ENCODE data around the gene TMTC1. TPM values are rescaled to one million over a fixed set of nuclear protein-coding genes. Genes with fewer than 3 reads are reported as not detected.
"Not testable (repeated sequence)": the region's sequence is repeated elsewhere in the genome, so short reads cannot be mapped to it uniquely, and the experiment has no call there.

Gene TMTC1
- total and polyA plus RNA-seq, 8 donors, result 0.85 to 37.7 (median 1.9) TPM

DNA sequence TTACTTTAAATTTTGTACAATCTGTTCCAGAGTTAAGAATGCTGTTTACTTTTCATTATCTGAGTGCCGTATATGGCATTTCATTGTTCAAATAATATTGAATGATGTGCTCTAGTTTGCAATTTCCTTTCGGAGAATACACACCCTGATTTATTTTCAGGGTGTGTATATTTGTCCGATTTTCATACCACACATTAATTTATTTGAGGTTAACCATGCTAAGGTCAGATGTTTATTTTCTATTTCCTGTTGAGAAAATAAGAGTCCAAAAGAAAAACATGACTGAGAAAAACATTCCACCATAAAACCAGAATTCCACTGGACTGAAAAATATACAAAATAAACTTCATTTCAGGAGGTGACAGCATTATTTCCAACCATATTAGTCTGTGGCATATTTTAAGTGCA lies 222.1 kb downstream of the TMTC1 start:
- H3K9me3 ChIP-seq, result no peaks in the 10 kb centered on the region
- intact Hi-C loops (cut with DNase I), result no loop called here
- DNase-seq (no peak), ATAC-seq (no peak)
- H3K36me3 ChIP-seq, result no peaks in the 10 kb centered on the region
- peaks cover 11 to 19% of the 10 kb centered on the region in 2 donors for H3K4me1 ChIP-seq
- no peak overlapping the region for H3K4me3 ChIP-seq
- no peak for TF ChIP-seq CTCF (IDR thresholded peaks at IDR 0.05)
- no peaks in the 10 kb centered on the region for H3K27me3 ChIP-seq
- peak overlapping the region in 1 of 2 donors; percentile 68 for H3K27ac ChIP-seq

- H3K27ac ChIP-seq, result peak overlapping the region in 1 of 2 donors; percentile 59
- no peaks in the 10 kb centered on the region for H3K27me3 ChIP-seq
- no peaks in the 10 kb centered on the region for H3K36me3 ChIP-seq
- no peak overlapping the region for H3K4me3 ChIP-seq
- peaks cover 11 to 15% of the 10 kb centered on the region in 2 donors for H3K4me1 ChIP-seq
- H3K9me3 ChIP-seq, result no peaks in the 10 kb centered on the region
- intact Hi-C loops (cut with DNase I), result no loop called here
- ATAC-seq (no peak), DNase-seq (no peak)
- no peak for TF ChIP-seq CTCF (IDR thresholded peaks at IDR 0.05)
Observed at GRCh38 chr12:29559198-29559597, 224.5 kb downstream of the TMTC1 start.

DNA sequence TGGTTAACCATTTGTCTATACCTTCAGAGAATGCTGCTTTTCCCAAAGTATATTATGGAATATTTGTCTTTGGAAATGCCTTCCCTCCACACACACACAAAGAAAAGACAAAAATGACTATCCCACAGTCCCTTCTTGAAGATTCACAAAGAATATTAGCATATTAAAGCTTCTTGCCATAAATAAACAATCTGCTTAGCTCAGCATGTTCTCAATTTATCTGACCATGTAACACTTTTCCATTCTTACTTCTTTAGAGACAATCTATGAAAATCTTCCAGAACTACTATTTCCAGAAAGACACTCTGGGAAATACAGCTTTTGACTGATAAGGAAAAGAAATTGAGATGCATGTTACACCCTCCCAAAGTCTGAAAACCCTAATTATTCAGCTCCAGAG lies 227.4 kb downstream of the TMTC1 start:
- Histone ChIP-seq H3K4me1 (peaks cover 0 to 5% of the 10 kb centered on the region in 2 donors), H3K4me3 (no peak overlapping the region), H3K9me3 (no peaks in the 10 kb centered on the region), H3K27ac (no peak overlapping the region), H3K36me3 (no peaks in the 10 kb centered on the region), H3K27me3 (no peaks in the 10 kb centered on the region)
- ATAC-seq (no peak), DNase-seq (no peak)
- intact Hi-C loops (cut with DNase I), result no loop called here
- TF ChIP-seq CTCF (IDR thresholded peaks at IDR 0.05), result no peak

DNA sequence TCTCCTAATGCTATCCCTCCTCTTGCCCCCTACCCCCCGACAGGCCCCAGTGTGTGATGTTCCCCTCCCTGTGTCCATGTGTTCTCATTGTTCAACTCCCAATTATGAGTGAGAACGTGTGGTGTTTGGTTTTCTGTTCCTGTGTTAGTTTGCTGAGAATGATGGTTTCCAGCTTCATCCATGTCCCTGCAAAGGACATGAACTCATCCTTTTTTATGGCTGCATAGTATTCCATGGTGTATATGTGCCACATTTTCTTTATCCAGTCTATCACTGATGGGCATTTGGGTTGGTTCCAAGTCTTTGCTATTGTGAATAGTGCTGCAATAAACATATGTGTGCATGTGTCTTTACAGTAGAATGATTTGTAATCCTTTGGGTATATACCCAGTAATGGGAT lies 228.3 kb downstream of the TMTC1 start:
- H3K9me3 ChIP-seq; H3K4me3 ChIP-seq; H3K27ac ChIP-seq; H3K36me3 ChIP-seq; ATAC-seq; intact Hi-C loops (cut with DNase I); H3K27me3 ChIP-seq; H3K4me1 ChIP-seq; DNase-seq: not testable (repeated sequence)

DNA sequence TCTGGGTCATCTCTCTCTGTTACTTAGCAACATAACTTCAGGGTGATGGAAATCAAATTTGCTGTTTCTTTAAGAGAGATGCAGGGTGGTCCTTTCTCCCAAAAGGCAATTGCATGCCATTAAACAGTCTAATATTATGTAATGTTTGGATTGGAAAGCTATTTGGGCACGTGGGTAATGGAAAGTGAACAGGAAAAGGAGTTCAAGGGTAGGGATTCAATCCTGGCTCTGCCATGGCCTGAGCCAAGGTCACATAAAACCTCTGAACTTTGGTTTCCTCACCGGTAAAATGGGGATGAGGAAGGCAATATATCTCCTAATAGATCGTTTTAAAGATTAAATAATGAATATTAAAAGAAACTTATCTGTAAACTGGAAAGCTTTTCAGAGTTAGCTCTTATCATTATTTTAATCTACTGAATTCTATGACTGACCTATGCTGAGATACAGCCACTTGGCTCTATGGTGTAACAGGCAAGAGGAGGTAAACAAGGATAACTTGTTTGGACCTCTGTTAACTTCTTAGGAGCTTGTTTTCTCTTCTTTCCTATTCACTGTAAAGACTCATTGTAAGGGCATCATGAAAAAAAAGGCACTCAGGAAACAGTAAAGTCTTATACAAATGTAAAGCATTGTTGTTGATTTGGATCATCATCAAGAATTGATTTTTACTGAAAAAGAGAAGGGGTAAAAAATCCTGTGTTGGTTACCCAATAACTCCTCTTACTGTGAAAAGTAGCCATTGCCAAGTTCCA lies 230.6 kb downstream of the TMTC1 start:
- no peak overlapping the region for H3K27ac ChIP-seq
- no peaks in the 10 kb centered on the region for H3K36me3 ChIP-seq
- H3K9me3 ChIP-seq, result no peaks in the 10 kb centered on the region
- no peak overlapping the region for H3K4me3 ChIP-seq
- DNase-seq, result no peak
- H3K27me3 ChIP-seq, result no peaks in the 10 kb centered on the region
- no peak for ATAC-seq
- no peak for TF ChIP-seq CTCF (IDR thresholded peaks at IDR 0.05)
- intact Hi-C loops (cut with DNase I), result no loop called here
- peaks cover 0 to 5% of the 10 kb centered on the region in 2 donors for H3K4me1 ChIP-seq
